Brain pericyte (primary cell): ENCODE data around the gene CRTAC1.

Source experiments
- DNase-seq: peaks from one replicate; pipeline ENCODE4 v3.0.0-alpha.2; 2012; ENCODE audit warnings: low read depth, low spot score

CRTAC1 gene

DNA sequence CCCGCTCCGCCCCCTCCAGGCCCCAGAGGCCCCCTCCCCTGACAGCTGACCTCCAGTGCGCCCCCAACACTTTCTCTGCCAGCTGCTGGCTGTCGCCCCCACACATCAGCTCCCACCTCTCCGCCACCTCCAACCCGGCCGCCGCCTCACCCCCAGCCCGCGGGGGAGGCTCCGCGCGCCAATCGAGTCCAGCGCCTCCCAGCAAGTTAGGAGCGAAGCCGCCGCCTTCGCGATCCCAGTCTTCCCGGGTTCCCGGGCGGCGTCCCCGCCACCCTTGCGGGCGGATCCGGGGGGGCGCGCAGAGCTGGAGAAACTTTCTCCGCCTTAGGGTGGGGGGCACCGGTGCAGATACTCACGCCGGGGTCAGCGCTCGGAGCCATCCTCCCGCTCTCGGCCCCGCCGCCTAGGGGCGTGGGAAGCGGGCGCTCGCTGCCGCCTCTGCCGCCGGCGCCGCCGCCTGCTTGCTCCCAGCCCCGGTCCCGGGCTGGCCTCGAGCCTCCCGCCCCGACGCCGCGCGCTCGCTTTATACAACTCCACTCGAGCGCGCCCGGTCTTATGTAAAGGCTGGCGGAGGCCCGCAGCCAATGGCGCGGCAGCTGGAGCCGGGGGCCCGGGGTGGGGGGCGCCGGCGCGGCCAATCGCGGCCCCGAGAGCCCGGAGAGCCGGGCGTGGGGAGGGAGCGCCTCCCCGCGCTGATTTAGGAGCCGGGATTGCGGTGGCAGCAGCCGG lies at the start of gene CRTAC1:
CRTAC1 (minus strand) TSS at position 529 of the 729 bp plus-strand sequence; CDS start at position 380, 149 bp downstream.
- DNase-seq = no peak

DNA sequence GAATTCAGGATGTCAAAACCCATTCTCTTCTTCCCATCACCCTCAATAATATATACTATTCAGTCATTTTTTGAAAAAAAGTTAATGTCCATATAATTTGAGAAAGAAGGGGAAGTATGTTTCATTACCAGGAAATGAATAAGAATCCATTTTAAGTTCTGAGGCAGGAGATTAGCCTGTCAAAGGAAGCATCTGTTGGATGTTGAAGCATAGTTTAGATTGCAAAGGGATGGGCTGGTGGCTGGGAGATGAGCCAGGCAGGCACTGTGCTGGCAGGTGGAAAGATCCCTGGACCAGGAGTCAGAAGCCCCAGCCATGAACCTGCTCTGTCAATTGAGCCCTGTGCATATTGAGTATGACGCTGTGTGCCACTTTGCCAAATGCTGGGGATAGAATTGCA lies 48.4 kb upstream of the CRTAC1 start:
- DNase-seq = no peak

DNA sequence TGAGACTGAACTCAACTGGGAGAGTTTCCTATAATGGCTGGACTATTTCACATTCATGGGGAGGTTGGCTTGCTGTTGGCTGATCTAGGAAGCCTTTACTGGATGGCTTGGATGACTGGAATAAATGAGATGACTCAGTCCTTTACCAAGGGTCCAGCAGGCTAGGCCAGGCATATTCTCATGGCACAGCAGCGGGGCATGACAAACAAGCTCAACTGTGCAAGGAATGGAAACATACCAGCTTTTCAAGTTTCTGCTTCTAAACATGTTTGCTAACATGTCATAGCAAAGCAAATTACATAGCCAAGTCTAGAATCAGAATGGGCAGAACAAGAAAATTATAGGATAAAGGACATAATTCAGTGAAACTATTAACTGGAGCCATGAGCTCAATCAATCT lies 46.8 kb upstream of the CRTAC1 start:
- no peak for DNase-seq

DNA sequence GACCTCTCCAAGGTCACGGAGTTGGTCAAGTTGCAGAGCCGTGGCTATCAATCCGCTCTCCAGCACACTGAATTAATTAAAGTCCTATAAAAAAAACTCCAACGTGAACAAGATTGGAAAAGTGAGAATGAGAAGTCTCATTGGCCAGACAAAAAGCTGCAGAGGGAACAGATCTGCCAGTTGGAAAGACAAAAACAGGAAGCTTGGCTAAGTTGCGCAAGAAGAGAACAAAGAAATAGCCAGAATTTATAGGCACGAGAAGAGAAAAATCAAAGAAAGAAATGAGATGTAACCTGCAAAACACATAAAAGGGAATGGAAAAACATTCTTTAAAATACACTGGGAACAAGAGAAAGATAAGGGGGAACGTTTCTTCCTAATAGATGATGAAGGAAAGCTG lies 45.7 kb upstream of the CRTAC1 start:
- no peak for DNase-seq

- no peak for DNase-seq
Observed at GRCh38 chr10:98074315-98074911, 44.0 kb upstream of the CRTAC1 start.

DNA sequence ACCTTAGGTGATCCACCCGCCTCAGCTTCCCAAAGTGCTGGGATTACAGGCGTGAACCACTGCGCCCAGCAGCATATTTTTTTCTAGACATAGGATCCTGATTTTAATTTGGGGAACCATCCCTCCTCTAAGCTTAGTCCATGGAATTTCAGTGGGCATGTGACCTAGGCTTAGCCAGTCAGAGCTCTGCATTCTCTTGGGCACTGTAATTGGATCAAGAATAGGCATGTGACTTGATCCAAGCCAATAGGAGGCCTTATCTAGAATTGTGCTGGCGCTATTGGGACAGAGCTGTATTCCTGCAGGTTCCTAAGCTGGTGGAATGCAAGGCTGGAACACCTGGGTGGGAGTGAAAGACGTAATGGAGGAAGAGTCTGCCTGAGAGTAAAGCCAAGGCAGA lies 36.7 kb upstream of the CRTAC1 start:
- no peak for DNase-seq

GRCh38 chr10:98063740-98064027 lies 33.3 kb upstream of the CRTAC1 start:
- DNase-seq = no peak

DNA sequence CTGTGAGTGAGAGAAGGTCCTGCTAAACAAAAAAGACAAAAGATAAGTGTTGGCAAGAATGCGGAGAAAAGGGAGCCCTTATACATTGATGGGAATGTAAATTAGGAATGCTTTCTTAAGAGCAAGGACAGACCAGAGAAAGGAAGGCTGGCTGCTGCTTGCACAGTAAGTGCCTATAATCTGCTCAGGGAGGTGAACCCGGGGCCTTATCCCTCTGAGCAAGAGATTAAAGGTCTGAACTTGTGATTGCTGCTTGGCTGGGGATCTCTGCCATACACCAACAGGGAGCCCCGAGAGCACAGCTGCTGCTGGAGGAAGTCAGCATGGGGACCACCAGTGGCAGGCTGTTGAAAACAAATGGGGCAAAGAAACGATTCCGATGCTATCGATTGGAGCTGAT lies 32.0 kb upstream of the CRTAC1 start:
- DNase-seq = no peak

DNA sequence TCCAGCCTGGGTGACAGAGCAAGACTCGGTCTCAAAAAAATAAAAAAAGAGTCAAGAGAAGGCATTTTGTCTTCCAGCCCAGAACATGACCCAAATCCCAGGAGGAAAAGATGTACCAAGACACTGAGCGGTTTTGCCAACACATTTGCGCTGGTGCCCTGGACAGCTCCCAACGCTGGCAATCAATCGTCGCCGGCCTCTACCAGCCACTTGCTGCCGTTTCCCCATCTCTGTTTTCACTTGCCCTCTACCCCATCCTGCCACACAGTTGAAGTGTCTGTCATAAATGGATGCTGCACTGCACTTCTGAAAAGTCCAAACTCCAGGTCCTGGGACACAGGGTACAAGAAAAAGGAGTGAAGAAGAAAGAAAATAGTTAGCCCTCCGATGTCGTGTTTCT lies 29.7 kb upstream of the CRTAC1 start:
- DNase-seq = no peak

DNA sequence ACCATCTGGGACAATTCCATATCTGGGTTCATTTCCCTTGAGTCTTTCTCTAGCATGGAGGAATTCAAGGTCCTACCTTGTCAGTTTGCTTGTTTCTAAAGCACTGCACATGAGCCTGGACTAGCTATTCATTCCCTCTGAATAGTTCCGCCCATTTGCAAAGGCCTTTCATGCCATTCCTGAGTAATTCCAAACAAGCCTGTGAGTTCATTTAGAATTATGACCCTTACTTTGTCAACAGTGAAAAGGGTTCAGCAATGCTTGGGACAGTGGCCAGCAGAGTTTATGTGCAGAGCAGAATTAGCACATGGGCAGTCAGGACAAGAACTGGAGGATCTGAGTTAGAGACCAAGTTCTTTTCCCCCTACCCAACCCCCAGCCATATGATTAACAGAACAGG lies 27.9 kb upstream of the CRTAC1 start:
- DNase-seq = no peak

- no peak for DNase-seq
Observed at GRCh38 chr10:98055841-98056516, 25.6 kb upstream of the CRTAC1 start.

GRCh38 chr10:98047009-98047741 lies 16.8 kb upstream of the CRTAC1 start:
- no peak for DNase-seq

DNA sequence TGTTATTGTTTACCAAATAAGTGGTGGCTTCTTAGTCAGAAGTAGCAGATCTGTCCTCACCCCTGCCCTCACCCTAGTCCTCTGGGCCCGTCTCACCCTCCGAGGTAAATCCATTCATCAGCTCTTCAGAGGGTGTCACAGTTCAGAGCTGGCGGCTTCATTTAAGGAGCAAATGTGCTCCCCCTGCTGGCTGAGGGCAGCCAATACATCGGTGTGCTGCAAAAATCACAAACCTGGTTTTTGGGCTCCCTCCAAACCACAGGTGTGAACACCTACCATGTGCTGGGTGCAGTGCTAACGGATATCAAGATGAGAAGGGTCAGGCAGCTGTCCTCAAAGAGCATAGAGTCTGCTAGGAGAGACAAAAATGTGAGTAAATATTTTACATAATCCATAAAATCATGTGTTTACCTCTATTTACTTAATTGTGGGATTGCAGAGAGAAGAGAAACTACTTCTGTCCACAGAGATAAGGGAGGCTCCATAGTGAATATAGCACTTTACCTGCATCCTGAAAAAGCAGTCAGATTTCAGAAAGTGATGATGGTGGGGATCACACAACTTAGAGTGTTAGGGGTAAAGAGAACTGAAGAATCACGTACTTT lies 15.5 kb upstream of the CRTAC1 start:
- DNase-seq = no peak

- DNase-seq = no peak
Observed at GRCh38 chr10:98041352-98042043, 11.1 kb upstream of the CRTAC1 start.

- DNase-seq = no peak
Observed at GRCh38 chr10:98039690-98040381, 9.4 kb upstream of the CRTAC1 start.

- DNase-seq = no peak
Observed at GRCh38 chr10:98038288-98038687, 7.9 kb upstream of the CRTAC1 start.

DNA sequence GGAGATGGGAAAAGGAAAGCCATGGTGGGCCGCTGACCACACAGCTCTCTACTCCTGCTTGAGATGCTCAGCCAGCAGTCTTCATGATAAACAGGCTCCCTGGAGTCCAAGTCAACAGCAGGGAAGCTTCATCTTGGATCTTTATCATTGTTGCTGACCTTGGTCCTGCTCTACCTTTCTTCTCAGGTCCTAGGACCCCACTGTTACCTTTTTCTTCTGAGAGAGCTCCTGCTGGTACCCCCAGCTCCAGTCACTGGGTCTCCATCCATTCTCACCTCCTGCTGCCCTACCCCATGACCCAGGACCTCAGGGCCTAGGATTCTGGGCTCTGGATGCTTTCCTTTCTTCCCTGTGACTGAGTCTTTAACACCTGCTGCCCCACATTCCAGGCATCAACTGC lies 5.2 kb upstream of the CRTAC1 start:
- no peak for DNase-seq

- no peak for DNase-seq
Observed at GRCh38 chr10:98033515-98033914, 3.1 kb upstream of the CRTAC1 start.

DNA sequence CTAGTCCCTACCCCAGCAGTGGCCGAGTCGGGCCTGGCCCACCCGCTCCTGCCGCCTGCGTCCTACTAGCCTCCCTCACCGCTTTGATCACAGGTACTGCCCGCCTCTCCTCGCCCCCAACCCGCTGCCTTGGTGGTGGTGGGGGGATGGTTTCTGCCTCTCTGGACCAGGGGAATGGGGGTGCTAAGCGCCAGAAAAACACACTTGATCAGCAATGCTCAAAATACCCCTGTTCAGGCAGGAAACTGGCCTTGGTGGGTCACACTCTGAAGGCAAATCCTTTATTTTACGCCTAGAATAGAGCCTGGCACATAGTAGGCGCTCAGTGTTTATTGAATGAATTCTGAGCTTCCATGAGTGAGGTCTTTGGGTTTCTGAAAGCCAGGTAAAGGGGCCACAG lies 1.0 kb upstream of the CRTAC1 start:
- no peak for DNase-seq

DNA sequence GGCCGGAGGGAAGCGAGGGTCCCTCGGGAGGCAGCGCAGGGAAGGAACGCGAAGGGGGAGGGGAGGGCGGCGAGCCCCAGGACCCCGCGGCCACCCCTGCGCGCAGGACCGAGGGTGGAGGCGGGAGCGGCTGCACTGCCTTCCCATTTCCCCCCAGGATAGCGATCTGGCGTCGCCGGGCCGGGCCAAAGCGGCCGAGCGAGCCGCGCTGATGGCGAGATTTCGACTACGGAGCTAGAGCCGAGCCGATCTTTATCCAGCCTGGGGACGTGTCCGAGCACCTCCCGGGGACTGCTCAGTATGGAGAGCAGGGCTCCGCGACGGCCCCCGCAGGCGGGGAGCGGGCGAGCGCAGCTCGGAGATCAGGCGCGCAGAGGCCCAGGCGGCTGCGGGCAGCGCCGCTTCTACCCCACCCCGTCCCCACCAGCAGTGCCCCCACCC lies 590 bp upstream of the CRTAC1 start:
- DNase-seq = no peak
